Frontal cortex (tissue), 4 donors: ENCODE results near the gene NUP153. TPM values are rescaled to one million over a fixed set of nuclear protein-coding genes. Genes with fewer than 3 reads are reported as not detected.
"Not testable (repeated sequence)": the region's sequence is repeated elsewhere in the genome, so short reads cannot be mapped to it uniquely, and the experiment has no call there.

Source experiments
- DNase-seq, 2 donors: peaks; one replicate each; pipeline ENCODE4 v3.0.0; 2012; ENCODE audit warnings: low spot score in 2 of 2
- FAIRE-seq: peaks from 2 replicates; lab custom pipeline; 2012; peaks lifted over from hg19 to GRCh38; lab: Jason Lieb, UNC
- total RNA-seq: library from RNA; depleted of rRNA; stranded (reverse); fragments of >200 nt; gene quantifications from one replicate; pipeline ENCODE4 v1.2.3, GENCODE V29; 2014
- donor health status: control.
- donor health status: control.
- donor health status: control.

The NUP153 gene
- total RNA-seq, 1 donor from 2014 or later: 41.2 TPM

- DNase-seq (no peak), FAIRE-seq (no peak)
Measured at GRCh38 chr6:17714879-17715851, 8.4 kb upstream of the NUP153 start.

- no peak for DNase-seq
- FAIRE-seq: no peak
Measured at GRCh38 chr6:17714177-17714576, 7.5 kb upstream of the NUP153 start.

- no peak for DNase-seq
- FAIRE-seq: no peak
Measured at GRCh38 chr6:17712576-17712975, 5.9 kb upstream of the NUP153 start.

GRCh38 chr6:17710331-17710730 lies 3.6 kb upstream of the NUP153 start:
- FAIRE-seq (no peak), DNase-seq (no peak)

GRCh38 chr6:17709476-17709875 lies 2.8 kb upstream of the NUP153 start:
- DNase-seq (no peak), FAIRE-seq (no peak)

GRCh38 chr6:17708035-17708434 lies 1.3 kb upstream of the NUP153 start:
- FAIRE-seq, DNase-seq: not testable (repeated sequence)

- no peak for FAIRE-seq
Measured at GRCh38 chr6:17707371-17707651, 586 bp upstream of the NUP153 start.

GRCh38 chr6:17705778-17706579 lies 746 bp downstream of the NUP153 start:
- DNase-seq (peak; percentile 40 to 41), FAIRE-seq (no peak)

More at GRCh38 chr6:17707371-17707651, 586 bp upstream of the NUP153 start:
- DNase-seq: no peak

GRCh38 chr6:17705428-17705777 lies 1.3 kb downstream of the NUP153 start:
- peak in 1 of 2 donors; percentile 51 for DNase-seq

GRCh38 chr6:17703256-17703694 lies 3.5 kb downstream of the NUP153 start:
- FAIRE-seq (no peak), DNase-seq (peak in 1 of 2 donors; percentile 18)

More at GRCh38 chr6:17705428-17705777, 1.3 kb downstream of the NUP153 start:
- FAIRE-seq: no peak

GRCh38 chr6:17700421-17701416 lies 6.0 kb downstream of the NUP153 start:
- FAIRE-seq: no peak
- DNase-seq: no peak

- FAIRE-seq: no peak
- DNase-seq: no peak
Measured at GRCh38 chr6:17691925-17692538, 14.7 kb downstream of the NUP153 start.

- no peak for FAIRE-seq
Measured at GRCh38 chr6:17688481-17688880, 18.2 kb downstream of the NUP153 start.

GRCh38 chr6:17687136-17687535 lies 19.6 kb downstream of the NUP153 start:
- no peak for DNase-seq
- no peak for FAIRE-seq

More at GRCh38 chr6:17688481-17688880, 18.2 kb downstream of the NUP153 start:
- DNase-seq: no peak

- FAIRE-seq (no peak), DNase-seq (no peak)
Measured at GRCh38 chr6:17684134-17684533, 22.6 kb downstream of the NUP153 start.

GRCh38 chr6:17683428-17683827 lies 23.3 kb downstream of the NUP153 start:
- FAIRE-seq (no peak), DNase-seq (no peak)

- FAIRE-seq (no peak), DNase-seq (no peak)
Measured at GRCh38 chr6:17679726-17680125, 27.0 kb downstream of the NUP153 start.

- DNase-seq: no peak
- FAIRE-seq: no peak
Measured at GRCh38 chr6:17677602-17678001, 29.1 kb downstream of the NUP153 start.

- FAIRE-seq: no peak
- no peak for DNase-seq
Measured at GRCh38 chr6:17673543-17674254, 33.0 kb downstream of the NUP153 start.
